Endothelial cell of umbilical vein (primary cell): Measurements from ENCODE around the gene SDE2. TPM values are rescaled to one million over a fixed set of nuclear protein-coding genes. Genes with fewer than 3 reads are reported as not detected.

Source experiments
- BruUV-seq: library from RNA; stranded (reverse); fragments of 400-500 nt; replicated peaks from 2 replicates; lab custom pipeline; 2021; lab: Mats Ljungman, UMichigan
- CTCF ChIA-PET: fragments of 300-600, 350-600 bp; sonication (Branson Sonifier 250); formaldehyde crosslinking; loops from one replicate; lab custom pipeline; 2021; ENCODE audit warnings: antibody characterized with exemption, inconsistent platforms; lab: Charles Lee
- POLR2A ChIA-PET: fragments of 300-600, 350-600 bp; sonication (Branson Sonifier 250); formaldehyde crosslinking; loops from one replicate; lab custom pipeline; 2021; ENCODE audit warnings: antibody characterized with exemption, inconsistent platforms; lab: Charles Lee
- DNase-seq: peaks from one replicate; pipeline ENCODE4 v3.0.0-alpha.2; 2011; ENCODE audit warnings: low read depth, low spot score
- FAIRE-seq: peaks from 2 replicates; lab custom pipeline; 2011; peaks lifted over from hg19 to GRCh38; lab: Jason Lieb, UNC
- H2AFZ ChIP-seq: 2 replicates; pipeline ENCODE4 v1.6.0; 2012; ENCODE audit warnings: low read depth, low read length, control low read depth, inconsistent platforms
- H3K27ac ChIP-seq: 2 replicates; pipeline ENCODE4 v1.5.1; 2011; ENCODE audit warnings: low read depth, mild to moderate bottlenecking, control low read depth, low read length, moderate library complexity; ENCODE audit not compliant: insufficient read depth
- H3K27me3 ChIP-seq, 2 experiments: 2 replicates each; pipeline versions ENCODE4 v1.6.0 to v1.6.1; 2011; ENCODE audit warnings: low read length in 2 of 2, mixed read lengths in 1 of 2; ENCODE audit not compliant: control insufficient read depth in 2 of 2, insufficient read depth in 2 of 2
- H3K36me3 ChIP-seq, 2 experiments: 2 replicates in 1 of 2; 3 replicates in 1 of 2; pipeline ENCODE4 v1.5.1; 2011; ENCODE audit warnings: low read length in 2 of 2, mild to moderate bottlenecking in 1 of 2, moderate library complexity in 1 of 2; ENCODE audit not compliant: control insufficient read depth in 2 of 2, insufficient read depth in 2 of 2; ENCODE audit errors: extremely low read depth in 1 of 2
- H3K4me1 ChIP-seq: 3 replicates; pipeline ENCODE4 v1.5.1; 2011; ENCODE audit warnings: mild to moderate bottlenecking, low read length; ENCODE audit not compliant: control insufficient read depth, insufficient read depth; ENCODE audit errors: extremely low read depth
- H3K4me2 ChIP-seq: 2 replicates; pipeline ENCODE4 v1.6.1; 2011; ENCODE audit warnings: low read length, control low read depth, mixed read lengths; ENCODE audit not compliant: insufficient read depth
- H3K4me3 ChIP-seq, 3 experiments: fragments of 200-600 bp in 1 of 3; sonication (generic), shearing (Covaris generic) in 1 of 3; replicated peaks in 1 of 3; 2 replicates each; pipeline ENCODE4 v1.5.1; 2011 to 2016; ENCODE audit warnings: control low read depth in 3 of 3, low read length in 3 of 3, mild to moderate bottlenecking in 2 of 3, inconsistent platforms in 1 of 3, low read depth in 1 of 3, moderate library complexity in 1 of 3; ENCODE audit not compliant: insufficient read depth in 1 of 3
- H3K79me2 ChIP-seq: 2 replicates; pipeline ENCODE4 v1.6.0; 2012; ENCODE audit warnings: low read length, inconsistent platforms; ENCODE audit not compliant: control insufficient read depth, insufficient read depth
- H3K9ac ChIP-seq: replicated peaks from 2 replicates; pipeline ENCODE3; 2011; ENCODE audit warnings: low read length, control low read depth; ENCODE audit not compliant: insufficient read depth; ENCODE audit errors: extremely low read depth
- H3K9me1 ChIP-seq: replicated peaks from 3 replicates; pipeline ENCODE4 v1.6.0; 2011; ENCODE audit warnings: mild to moderate bottlenecking, low read length; ENCODE audit not compliant: control insufficient read depth, insufficient read depth; ENCODE audit errors: extremely low read depth
- H3K9me3 ChIP-seq: replicated peaks from 2 replicates; pipeline ENCODE4 v1.5.1; 2012; ENCODE audit warnings: low read length, inconsistent platforms; ENCODE audit not compliant: control insufficient read depth, insufficient read depth
- H4K20me1 ChIP-seq: replicated peaks from 2 replicates; pipeline ENCODE3; 2011; ENCODE audit warnings: mild to moderate bottlenecking, low read length; ENCODE audit not compliant: control insufficient read depth, insufficient read depth; ENCODE audit errors: extremely low read depth
- EZH2 ChIP-seq: IDR thresholded peaks from 2 replicates; pipeline ENCODE4 v1.6.1; 2012; ENCODE audit warnings: borderline replicate concordance, low read depth, mild to moderate bottlenecking, moderate library complexity, low read length, inconsistent platforms; ENCODE audit not compliant: severe bottlenecking
- FOS ChIP-seq: IDR thresholded peaks from 2 replicates; pipeline ENCODE4 v1.6.1; 2011; ENCODE audit warnings: mild to moderate bottlenecking, low read length, moderate library complexity, borderline replicate concordance; ENCODE audit not compliant: insufficient read depth
- GATA2 ChIP-seq: IDR thresholded peaks from 2 replicates; pipeline ENCODE4 v1.7.0; 2011; ENCODE audit warnings: low read depth, mild to moderate bottlenecking, moderate library complexity, mixed read lengths, low read length; ENCODE audit not compliant: insufficient read length, insufficient read depth
- JUN ChIP-seq: IDR thresholded peaks from 2 replicates; pipeline ENCODE4 v1.6.1; 2011; ENCODE audit warnings: borderline replicate concordance, low read depth; ENCODE audit not compliant: insufficient read length, insufficient read depth
- MAX ChIP-seq: IDR thresholded peaks from 2 replicates; pipeline ENCODE4 v1.6.1; 2011; ENCODE audit not compliant: insufficient read depth, insufficient read length
- MYC ChIP-seq: IDR thresholded peaks from one replicate; pipeline ENCODE4 v1.6.1; 2011; ENCODE audit warnings: mild to moderate bottlenecking, low read depth, low read length
- POLR2A ChIP-seq: IDR thresholded peaks from 2 replicates; pipeline ENCODE4 v1.6.1; 2012; ENCODE audit warnings: low read depth, mild to moderate bottlenecking, control low read depth, low read length
- POLR2AphosphoS5 ChIP-seq: IDR thresholded peaks from 2 replicates; pipeline ENCODE4 v1.6.1; 2012; ENCODE audit warnings: low read depth, mild to moderate bottlenecking, control low read depth, low read length, moderate library complexity; ENCODE audit not compliant: insufficient read depth
- dilution Hi-C: fragments of 300-500 bp; cut with MboI; formaldehyde crosslinking; loops from one replicate; pipeline ENCODE4 v1.15.0; 2019; ENCODE audit warnings: low sequenced_read_pairs; ENCODE audit not compliant: extremely low pct_ligation_motif_present
- intact Hi-C: fragments of 100-400 bp; cut with micrococcal nuclease; formaldehyde crosslinking; loops from one replicate; pipeline ENCODE4 v1.10.0; 2022
- polyA plus RNA-seq, 4 experiments: library from polyadenylated mRNA; depleted of rRNA in 3 of 4; stranded (reverse) in 3 of 4; unstranded in 1 of 4; fragments of >200 nt; gene quantifications; 2 replicates each; pipeline versions ENCODE4 v1.2.1 to v1.2.3, GENCODE V29; 2011 to 2012; ENCODE audit warnings: missing spikeins in 1 of 4
- total RNA-seq: library from RNA; stranded (reverse); gene quantifications from 2 replicates; pipeline ENCODE4 v1.2.3, GENCODE V29; 2021
- TF ChIP-seq, protein P1 (sequence below), 2 donors: IDR thresholded peaks; 1 replicate in 1 of 2; 2 replicates in 1 of 2; pipeline ENCODE4 v1.5.1; 2011; ENCODE audit warnings: low read length in 2 of 2, mild to moderate bottlenecking in 2 of 2, moderate library complexity in 2 of 2, control low read depth in 1 of 2, inconsistent platforms in 1 of 2, low read depth in 1 of 2; ENCODE audit not compliant: insufficient read depth in 1 of 2; ENCODE audit errors: extremely low read depth in 1 of 2

Gene SDE2
- total and polyA plus RNA-seq, 2 donors (not counting 3 experiments of a cell fraction or from before 2014, with no cell fraction given): 11.9 to 16.1 TPM

- H3K9me3 ChIP-seq: no peaks in the 10 kb centered on the region
- dilution Hi-C loops: no loop called here
- no peaks in the 10 kb centered on the region for H3K9me1 ChIP-seq
- peaks cover 39% of the 10 kb centered on the region for H3K79me2 ChIP-seq
- H3K4me1 ChIP-seq: peaks cover 52% of the 10 kb centered on the region
- no peak for FAIRE-seq
- peak overlapping the region; percentile 71 for H3K4me2 ChIP-seq
- BruUV-seq: TSS peak; percentile 95
- ChIA-PET CTCF (interaction anchor here (1.2 to 4.3 kb wide), 4 partner anchors 9 to 65 kb away, joined by 4 to 27 read pairs (median 8); partner anchors contain the start of gene H3-3A), POLR2A (interaction anchor here (0.9 to 1.4 kb wide), 9 partner anchors 12 to 555 kb away, joined by 3 to 29 read pairs (median 4); partner anchors contain the start of genes H3-3A, PYCR2 and SRP9)
- peak; percentile 63 for DNase-seq
- H2AFZ ChIP-seq: peak overlapping the region; percentile 20
- peak overlapping the region in 2 of 3 experiments; percentile 25 to 28 for H3K4me3 ChIP-seq
- TF ChIP-seq MYC: no peak
- no peak for TF ChIP-seq EZH2
- no peak for TF ChIP-seq POLR2A
- TF ChIP-seq GATA2: no peak
- no peak for TF ChIP-seq POLR2AphosphoS5
- TF ChIP-seq, protein P1, sequence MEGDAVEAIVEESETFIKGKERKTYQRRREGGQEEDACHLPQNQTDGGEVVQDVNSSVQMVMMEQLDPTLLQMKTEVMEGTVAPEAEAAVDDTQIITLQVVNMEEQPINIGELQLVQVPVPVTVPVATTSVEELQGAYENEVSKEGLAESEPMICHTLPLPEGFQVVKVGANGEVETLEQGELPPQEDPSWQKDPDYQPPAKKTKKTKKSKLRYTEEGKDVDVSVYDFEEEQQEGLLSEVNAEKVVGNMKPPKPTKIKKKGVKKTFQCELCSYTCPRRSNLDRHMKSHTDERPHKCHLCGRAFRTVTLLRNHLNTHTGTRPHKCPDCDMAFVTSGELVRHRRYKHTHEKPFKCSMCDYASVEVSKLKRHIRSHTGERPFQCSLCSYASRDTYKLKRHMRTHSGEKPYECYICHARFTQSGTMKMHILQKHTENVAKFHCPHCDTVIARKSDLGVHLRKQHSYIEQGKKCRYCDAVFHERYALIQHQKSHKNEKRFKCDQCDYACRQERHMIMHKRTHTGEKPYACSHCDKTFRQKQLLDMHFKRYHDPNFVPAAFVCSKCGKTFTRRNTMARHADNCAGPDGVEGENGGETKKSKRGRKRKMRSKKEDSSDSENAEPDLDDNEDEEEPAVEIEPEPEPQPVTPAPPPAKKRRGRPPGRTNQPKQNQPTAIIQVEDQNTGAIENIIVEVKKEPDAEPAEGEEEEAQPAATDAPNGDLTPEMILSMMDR (IDR thresholded peaks at IDR 0.05; ENCODE audit: extremely low read depth in 1 of 2, insufficient read depth in 1 of 2, low read depth in 1 of 2, low read length in 2 of 2): no peak
- TF ChIP-seq MAX: no peak
- no peak for TF ChIP-seq FOS
- no peak for TF ChIP-seq JUN
- peak overlapping the region; percentile 80 for H3K9ac ChIP-seq
- peak overlapping the region; percentile 96 for H3K27ac ChIP-seq
- no peaks in the 10 kb centered on the region for H3K27me3 ChIP-seq
- intact Hi-C loops: loop anchor here (1.0 to 5.0 kb wide), 4 partner anchors 62 to 345 kb away; partner anchors contain the start of genes ACBD3 and H3-3A
- no peaks in the 10 kb centered on the region for H3K36me3 ChIP-seq
- no peaks in the 10 kb centered on the region for H4K20me1 ChIP-seq
Measured at GRCh38 chr1:225999912-226000337, 782 bp upstream of the SDE2 start.
